ENCODE measurements around the gene NETO2. TPM values are rescaled to one million over a fixed set of nuclear protein-coding genes. Genes with fewer than 3 reads are reported as not detected.
A peak's percentile ranks its signal among the peaks of the same experiment; 100 is the strongest.

Gene NETO2
- total and polyA plus RNA-seq, 2 of the 13 experiments (the other 11 are each of a cell fraction or from before 2014, with no cell fraction given) = 8.2 to 13.5 TPM

GRCh38 chr16:47056688-47057629 is 86.8 kb downstream of the NETO2 start (continued):
- 0 out of 2 replicates have a peak, but pooled peaks have one; percentile 18 for TF ChIP-seq SKIL (CRISPR knock-in tag; IDR thresholded peaks at IDR 0.05; ENCODE audit: borderline replicate concordance)
- TF ChIP-seq, protein P1, sequence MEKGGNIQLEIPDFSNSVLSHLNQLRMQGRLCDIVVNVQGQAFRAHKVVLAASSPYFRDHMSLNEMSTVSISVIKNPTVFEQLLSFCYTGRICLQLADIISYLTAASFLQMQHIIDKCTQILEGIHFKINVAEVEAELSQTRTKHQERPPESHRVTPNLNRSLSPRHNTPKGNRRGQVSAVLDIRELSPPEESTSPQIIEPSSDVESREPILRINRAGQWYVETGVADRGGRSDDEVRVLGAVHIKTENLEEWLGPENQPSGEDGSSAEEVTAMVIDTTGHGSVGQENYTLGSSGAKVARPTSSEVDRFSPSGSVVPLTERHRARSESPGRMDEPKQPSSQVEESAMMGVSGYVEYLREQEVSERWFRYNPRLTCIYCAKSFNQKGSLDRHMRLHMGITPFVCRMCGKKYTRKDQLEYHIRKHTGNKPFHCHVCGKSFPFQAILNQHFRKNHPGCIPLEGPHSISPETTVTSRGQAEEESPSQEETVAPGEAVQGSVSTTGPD (CRISPR knock-in tag; IDR thresholded peaks at IDR 0.05) = no peak
- 0 out of 2 replicates have a peak, but pooled peaks have one; percentile 32 for TF ChIP-seq KDM5B (CRISPR knock-in tag; IDR thresholded peaks at IDR 0.05; ENCODE audit: borderline replicate concordance)
- TF ChIP-seq ZNF567 (CRISPR knock-in tag; IDR thresholded peaks at IDR 0.05; ENCODE audit: borderline replicate concordance) = peak; percentile 64; the same call in 1 of the 2 replicates
- peak; percentile 34; the same call in 1 of the 2 replicates for TF ChIP-seq ZNF788 (CRISPR knock-in tag; IDR thresholded peaks at IDR 0.05; ENCODE audit: borderline replicate concordance)
- 0 out of 2 replicates have a peak, but pooled peaks have one; percentile 25 for TF ChIP-seq FOXA1 (IDR thresholded peaks at IDR 0.05)
- no peak for TF ChIP-seq FOXA1 (CRISPR knock-in tag; IDR thresholded peaks at IDR 0.05)
- no peak for TF ChIP-seq ZNF142 (CRISPR knock-in tag; IDR thresholded peaks at IDR 0.05)
- TF ChIP-seq ARNT (IDR thresholded peaks at IDR 0.05) = peak; percentile 84
- 0 out of 2 replicates have a peak, but pooled peaks have one; percentile 22 for TF ChIP-seq ZFP90 (CRISPR knock-in tag; IDR thresholded peaks at IDR 0.05; ENCODE audit: borderline replicate concordance)
- TF ChIP-seq ZNF224 (CRISPR knock-in tag; IDR thresholded peaks at IDR 0.05) = no peak
- TF ChIP-seq, protein P2, sequence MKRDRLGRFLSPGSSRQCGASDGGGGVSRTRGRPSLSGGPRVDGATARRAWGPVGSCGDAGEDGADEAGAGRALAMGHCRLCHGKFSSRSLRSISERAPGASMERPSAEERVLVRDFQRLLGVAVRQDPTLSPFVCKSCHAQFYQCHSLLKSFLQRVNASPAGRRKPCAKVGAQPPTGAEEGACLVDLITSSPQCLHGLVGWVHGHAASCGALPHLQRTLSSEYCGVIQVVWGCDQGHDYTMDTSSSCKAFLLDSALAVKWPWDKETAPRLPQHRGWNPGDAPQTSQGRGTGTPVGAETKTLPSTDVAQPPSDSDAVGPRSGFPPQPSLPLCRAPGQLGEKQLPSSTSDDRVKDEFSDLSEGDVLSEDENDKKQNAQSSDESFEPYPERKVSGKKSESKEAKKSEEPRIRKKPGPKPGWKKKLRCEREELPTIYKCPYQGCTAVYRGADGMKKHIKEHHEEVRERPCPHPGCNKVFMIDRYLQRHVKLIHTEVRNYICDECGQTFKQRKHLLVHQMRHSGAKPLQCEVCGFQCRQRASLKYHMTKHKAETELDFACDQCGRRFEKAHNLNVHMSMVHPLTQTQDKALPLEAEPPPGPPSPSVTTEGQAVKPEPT (CRISPR knock-in tag; IDR thresholded peaks at IDR 0.05; ENCODE audit: low read depth) = 0 out of 2 replicates have a peak, but pooled peaks have one; percentile 46
- TF ChIP-seq NBN (conservative IDR thresholded peaks at IDR 0.05) = 0 out of 2 replicates have a peak, but pooled peaks have one; percentile 47
- TF ChIP-seq NFKBIZ (CRISPR knock-in tag; IDR thresholded peaks at IDR 0.05) = no peak
- TF ChIP-seq RAD51 (IDR thresholded peaks at IDR 0.05; ENCODE audit: borderline replicate concordance) = peak; percentile 19; the same call in 1 of the 2 replicates

Measured in HepG2 (cell line).